Fibroblast of the aortic adventitia (primary cell): ENCODE data around the gene TMEM207. TPM values are rescaled to one million over a fixed set of nuclear protein-coding genes. Genes with fewer than 3 reads are reported as not detected.

Experiments used
- DNase-seq: peaks from one replicate; pipeline ENCODE4 v3.0.0-alpha.2; 2010; ENCODE audit warnings: low read depth
- H3K4me3 ChIP-seq: 2 replicates; pipeline ENCODE4 v1.5.1; 2011; ENCODE audit warnings: low read depth, mild to moderate bottlenecking, control low read depth, low read length, moderate library complexity
- total RNA-seq: library from RNA; depleted of rRNA; stranded (reverse); fragments of >200 nt; gene quantifications from 2 replicates; pipeline ENCODE4 v1.2.3, GENCODE V29; 2012; ENCODE audit warnings: low replicate concordance
- TF ChIP-seq, protein P1 (sequence below): IDR thresholded peaks from 2 replicates; pipeline ENCODE4 v1.5.1; 2011; ENCODE audit warnings: mild to moderate bottlenecking, low read length, control low read depth, inconsistent platforms; ENCODE audit not compliant: insufficient read depth

The TMEM207 gene
- total RNA-seq, 1 donor: not detected

GRCh38 chr3:190399677-190400076, 50.0 kb downstream of the TMEM207 start:
- TF ChIP-seq, protein P1, sequence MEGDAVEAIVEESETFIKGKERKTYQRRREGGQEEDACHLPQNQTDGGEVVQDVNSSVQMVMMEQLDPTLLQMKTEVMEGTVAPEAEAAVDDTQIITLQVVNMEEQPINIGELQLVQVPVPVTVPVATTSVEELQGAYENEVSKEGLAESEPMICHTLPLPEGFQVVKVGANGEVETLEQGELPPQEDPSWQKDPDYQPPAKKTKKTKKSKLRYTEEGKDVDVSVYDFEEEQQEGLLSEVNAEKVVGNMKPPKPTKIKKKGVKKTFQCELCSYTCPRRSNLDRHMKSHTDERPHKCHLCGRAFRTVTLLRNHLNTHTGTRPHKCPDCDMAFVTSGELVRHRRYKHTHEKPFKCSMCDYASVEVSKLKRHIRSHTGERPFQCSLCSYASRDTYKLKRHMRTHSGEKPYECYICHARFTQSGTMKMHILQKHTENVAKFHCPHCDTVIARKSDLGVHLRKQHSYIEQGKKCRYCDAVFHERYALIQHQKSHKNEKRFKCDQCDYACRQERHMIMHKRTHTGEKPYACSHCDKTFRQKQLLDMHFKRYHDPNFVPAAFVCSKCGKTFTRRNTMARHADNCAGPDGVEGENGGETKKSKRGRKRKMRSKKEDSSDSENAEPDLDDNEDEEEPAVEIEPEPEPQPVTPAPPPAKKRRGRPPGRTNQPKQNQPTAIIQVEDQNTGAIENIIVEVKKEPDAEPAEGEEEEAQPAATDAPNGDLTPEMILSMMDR: no peak
- H3K4me3 ChIP-seq: no peak overlapping the region
- no peak for DNase-seq

DNA sequence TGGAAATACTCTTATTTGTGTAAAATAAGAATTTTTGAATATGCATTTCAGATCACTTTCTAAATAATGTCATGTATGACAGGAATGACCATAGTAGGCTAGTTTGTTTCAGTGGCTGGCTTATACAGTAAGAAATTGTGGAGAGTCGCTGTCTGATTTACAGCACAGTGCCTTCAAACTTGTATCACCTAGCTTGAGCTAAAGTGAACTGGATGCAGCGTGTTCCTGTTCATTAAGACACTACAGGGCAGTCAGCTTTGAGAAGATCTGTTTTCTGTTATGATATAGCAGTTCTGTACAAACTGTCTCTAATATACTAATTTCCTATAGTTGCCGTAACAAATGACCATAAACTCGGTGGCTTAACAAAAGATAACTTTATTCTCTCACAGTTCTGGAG, 51.8 kb downstream of the TMEM207 start:
- H3K4me3 ChIP-seq: no peak overlapping the region
- TF ChIP-seq, protein P1: no peak
- no peak for DNase-seq

DNA sequence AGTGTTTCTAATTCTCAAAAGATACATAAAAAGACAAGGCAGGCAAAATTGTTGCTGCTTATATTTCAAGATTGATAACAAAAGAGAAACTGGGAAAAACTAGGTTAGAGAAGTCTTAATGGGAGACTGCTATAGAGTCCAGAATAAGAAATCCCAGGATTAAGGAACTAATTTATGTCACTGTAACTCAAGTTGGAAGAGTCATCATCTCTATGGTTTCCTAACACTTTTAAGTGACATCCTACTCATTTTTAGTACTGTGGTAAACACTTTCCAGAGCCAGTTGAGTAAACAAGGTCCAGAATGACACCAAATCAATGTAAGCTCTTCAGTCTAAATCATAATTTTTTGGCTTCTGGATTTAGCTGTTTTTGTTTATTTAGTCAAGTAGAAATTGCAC, 53.7 kb downstream of the TMEM207 start:
- H3K4me3 ChIP-seq: no peak overlapping the region
- TF ChIP-seq, protein P1: no peak
- no peak for DNase-seq

- no peak for DNase-seq
- no peak overlapping the region for H3K4me3 ChIP-seq
- TF ChIP-seq, protein P1: no peak
These were observed 61.0 kb downstream of the TMEM207 start for GRCh38 chr3:190388703-190389102.

DNA sequence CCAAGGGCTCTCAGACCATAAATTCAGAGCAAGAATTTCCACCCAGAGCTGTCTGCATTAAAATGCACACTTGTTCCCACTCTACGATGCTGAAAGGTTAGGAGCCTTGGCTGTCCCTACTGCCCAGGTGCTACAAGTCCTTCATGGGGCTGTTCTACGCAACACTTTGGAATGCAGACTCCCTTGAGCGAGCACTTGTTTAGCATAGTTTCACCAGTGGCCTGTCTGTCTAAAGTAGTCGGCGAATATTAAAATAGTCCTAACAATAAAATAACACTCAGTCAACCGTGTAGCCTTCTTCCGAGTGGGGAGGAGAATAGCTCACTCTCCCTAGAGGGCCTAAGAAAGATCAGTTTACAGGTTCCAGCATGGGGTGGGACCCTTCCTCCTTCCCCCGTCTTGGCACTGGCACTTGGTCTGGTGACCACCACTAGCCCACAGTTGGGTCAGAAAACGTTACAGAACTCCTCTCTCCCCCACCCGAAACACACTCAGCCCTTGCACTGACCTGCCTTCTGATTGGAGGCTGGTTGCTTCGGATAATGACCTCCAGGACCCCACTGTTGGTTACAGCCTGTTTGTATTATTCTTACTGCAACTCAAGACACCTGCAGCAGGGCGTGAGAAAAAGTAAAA, 62.0 kb downstream of the TMEM207 start, which contains the start of gene CLDN16:
Gene CLDN16 (plus strand): TSS at position 586 of the 636 bp plus-strand sequence. CDS start 167 bp downstream, outside the sequence.
- H3K4me3 ChIP-seq: no peak within 1 kb of the TSS
- no peak for DNase-seq
- TF ChIP-seq, protein P1: no peak

- DNase-seq: peak; percentile 98
- TF ChIP-seq, protein P1: no peak
- H3K4me3 ChIP-seq: peak overlapping the region; percentile 1
These were observed 63.7 kb downstream of the TMEM207 start for GRCh38 chr3:190385731-190386688.
